Measurements from ENCODE around the gene DCUN1D3.

GRCh38 chr16:20851601-20852000 is 48.6 kb downstream of the DCUN1D3 start:
- no peak for TF ChIP-seq CTCF (conservative IDR thresholded peaks at IDR 0.05)
- TF ChIP-seq EZH2 (IDR thresholded peaks at IDR 0.05; ENCODE audit: low read depth) = no peak
